A172 (cell line): ENCODE measurements around the gene GYPC. TPM values are rescaled to one million over a fixed set of nuclear protein-coding genes. Genes with fewer than 3 reads are reported as not detected.
A peak's percentile ranks its signal among the peaks of the same experiment; 100 is the strongest.

Experiments used
- DNase-seq: peaks from one replicate; pipeline ENCODE4 v3.0.0-alpha.2; 2015; ENCODE audit warnings: low spot score
- total RNA-seq: library from RNA; depleted of rRNA; stranded (reverse); fragments of >200 nt; shearing (Covaris generic); gene quantifications from 2 replicates; pipeline ENCODE4 v1.2.3, GENCODE V29; 2014; rRNA removed

The GYPC gene
- total RNA-seq, 1 experiment from 2014 or later, result 44.7 TPM

- no peak for DNase-seq
Measured at GRCh38 chr2:126731353-126731752, 75.4 kb downstream of the GYPC start.

- no peak for DNase-seq
Measured at GRCh38 chr2:126732682-126733245, 76.8 kb downstream of the GYPC start.

GRCh38 chr2:126733795-126734194, 77.8 kb downstream of the GYPC start:
- no peak for DNase-seq

GRCh38 chr2:126736133-126736874, 80.3 kb downstream of the GYPC start:
- DNase-seq, result peak; percentile 18

- DNase-seq, result no peak
Measured at GRCh38 chr2:126739141-126739540, 83.2 kb downstream of the GYPC start.

- DNase-seq, result no peak
Measured at GRCh38 chr2:126744640-126745039, 88.7 kb downstream of the GYPC start.

Other genes with a start within 250 kb of the GYPC start
- gene TEX51, start 242.7 kb downstream of the GYPC start, total RNA-seq, result not detected in 2 replicates